GM18907 (cell line): ENCODE data around the gene ATG7.
"Not testable (repeated sequence)": the region's sequence is repeated elsewhere in the genome, so short reads cannot be mapped to it uniquely, and the experiment has no call there.

Experiments used
- ATAC-seq: cut with Tn5 transposase; IDR thresholded peaks from one replicate; pipeline ENCODE4 v1.9.1; 2021; ENCODE audit warnings: mild to moderate bottlenecking, moderate library complexity; ENCODE audit not compliant: unreplicated experiment

The ATG7 gene

DNA sequence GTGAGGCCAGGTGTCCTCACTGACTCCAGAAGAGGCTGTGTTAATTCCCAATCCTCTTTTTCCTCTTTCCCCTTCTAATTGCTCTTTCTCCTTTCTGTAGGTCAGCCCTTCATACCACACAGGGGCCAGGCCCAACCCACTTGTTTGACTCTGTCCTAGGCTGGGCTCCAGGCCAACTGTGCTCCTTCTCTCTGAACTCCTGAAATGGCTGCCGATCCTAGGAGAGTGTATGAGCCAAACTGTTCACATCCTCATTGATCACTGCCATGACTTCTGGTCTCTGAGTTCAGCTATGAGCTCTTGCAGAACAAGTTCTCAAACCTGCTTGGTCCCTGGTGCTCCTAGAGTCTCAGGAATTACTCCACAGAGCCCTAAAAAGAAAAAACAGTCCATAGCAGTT is 226.4 kb downstream of the ATG7 start:
- no peak for ATAC-seq

- no peak for ATAC-seq
These were observed 226.9 kb downstream of the ATG7 start for GRCh38 chr3:11499144-11499543.

DNA sequence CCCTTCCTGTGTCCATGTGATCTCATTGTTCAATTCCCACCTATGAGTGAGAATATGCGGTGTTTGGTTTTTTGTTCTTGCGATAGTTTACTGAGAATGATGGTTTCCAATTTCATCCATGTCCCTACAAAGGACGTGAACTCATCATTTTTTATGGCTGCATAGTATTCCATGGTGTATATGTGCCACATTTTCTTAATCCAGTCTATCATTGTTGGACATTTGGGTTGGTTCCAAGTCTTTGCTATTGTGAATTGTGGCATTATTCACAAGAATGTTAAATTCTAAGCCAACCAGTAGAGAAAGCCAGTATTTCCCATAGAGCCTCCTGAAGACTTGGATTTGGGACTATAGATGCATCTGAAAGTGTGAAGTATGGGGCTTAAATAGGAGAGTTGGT is 230.2 kb downstream of the ATG7 start:
- ATAC-seq, result not testable (repeated sequence)

DNA sequence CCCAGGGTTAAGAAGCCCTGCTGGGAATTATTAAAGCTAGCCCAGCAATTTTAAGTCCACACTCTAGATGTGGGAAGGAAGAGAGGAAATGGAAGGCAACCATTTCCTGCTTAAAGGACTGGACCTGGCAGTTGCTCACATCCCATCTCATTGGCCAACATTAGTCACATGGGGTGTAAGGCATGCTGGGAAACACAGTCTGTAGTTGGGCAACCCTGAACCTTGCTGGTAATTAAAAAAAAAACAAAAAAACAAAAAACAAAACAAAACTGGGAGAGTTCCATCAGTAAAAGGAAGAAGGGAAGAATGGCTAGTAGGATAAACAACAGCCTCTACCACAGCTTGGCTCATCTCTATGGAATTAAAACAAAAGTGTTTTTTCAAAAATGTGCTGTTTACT is 235.5 kb downstream of the ATG7 start:
- ATAC-seq, result no peak

GRCh38 chr3:11508346-11509172 is 236.4 kb downstream of the ATG7 start:
- ATAC-seq, result no peak

DNA sequence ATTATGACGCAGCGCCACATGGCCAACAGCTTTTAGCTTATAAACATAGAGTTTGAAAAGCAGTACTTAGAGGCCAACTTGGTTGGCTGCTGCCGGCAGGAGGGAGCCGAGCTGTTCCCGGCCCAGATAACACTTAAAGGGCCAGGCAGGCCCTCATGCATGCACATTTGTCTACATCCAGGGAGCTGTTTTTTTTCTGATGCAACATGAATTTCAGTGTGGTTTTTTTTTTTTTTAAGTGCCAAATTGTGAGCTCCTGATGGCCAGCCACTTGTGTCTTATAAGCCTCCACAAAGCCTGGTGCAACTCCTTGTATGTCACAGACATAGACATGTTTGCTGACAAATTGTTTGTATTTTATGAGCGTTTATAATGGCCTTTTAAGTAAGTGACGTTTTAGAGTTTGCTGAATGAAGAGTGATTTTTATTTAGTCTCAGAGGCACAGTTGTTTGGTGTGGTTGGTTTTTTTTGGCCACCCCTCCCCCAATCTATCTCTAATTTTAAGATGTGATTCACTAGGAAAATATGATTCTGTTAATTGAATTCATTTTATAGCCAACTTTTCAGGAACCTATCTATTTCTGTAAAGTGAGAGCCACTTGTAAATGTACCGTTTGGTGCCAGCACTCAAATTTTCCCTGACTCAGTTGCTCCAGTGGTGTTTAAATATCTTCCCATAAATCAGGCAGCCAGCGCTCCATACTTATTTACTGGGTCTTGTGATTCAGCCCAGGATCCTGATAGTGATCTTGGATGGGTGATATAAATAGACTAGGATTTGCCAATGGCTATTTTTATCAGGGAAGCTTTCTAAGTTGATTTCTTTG is 237.2 kb downstream of the ATG7 start:
- no peak for ATAC-seq

DNA sequence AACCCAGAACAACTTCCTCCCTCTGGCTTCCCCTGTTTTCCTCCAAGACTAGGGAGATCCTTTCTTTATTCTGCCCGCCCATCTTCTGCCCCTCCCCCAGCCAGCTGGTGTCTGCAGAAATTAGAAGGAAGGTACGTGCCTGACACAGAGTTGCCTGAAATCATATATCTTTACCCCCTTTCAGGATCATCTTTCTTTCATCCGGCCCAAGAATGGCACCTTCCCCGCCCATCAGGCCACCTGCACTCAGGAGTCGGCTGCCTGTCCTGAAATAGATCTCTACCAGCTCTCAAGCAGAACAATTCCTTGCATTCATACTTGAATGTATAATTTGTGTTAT is 237.8 kb downstream of the ATG7 start:
- ATAC-seq, result no peak

GRCh38 chr3:11510356-11510755 is 238.2 kb downstream of the ATG7 start:
- ATAC-seq, result no peak

GRCh38 chr3:11511606-11512005 is 239.4 kb downstream of the ATG7 start:
- not testable (repeated sequence) for ATAC-seq

GRCh38 chr3:11513125-11513816 is 241.1 kb downstream of the ATG7 start:
- not testable (repeated sequence) for ATAC-seq

GRCh38 chr3:11513817-11514135 is 241.6 kb downstream of the ATG7 start:
- ATAC-seq, result no peak

DNA sequence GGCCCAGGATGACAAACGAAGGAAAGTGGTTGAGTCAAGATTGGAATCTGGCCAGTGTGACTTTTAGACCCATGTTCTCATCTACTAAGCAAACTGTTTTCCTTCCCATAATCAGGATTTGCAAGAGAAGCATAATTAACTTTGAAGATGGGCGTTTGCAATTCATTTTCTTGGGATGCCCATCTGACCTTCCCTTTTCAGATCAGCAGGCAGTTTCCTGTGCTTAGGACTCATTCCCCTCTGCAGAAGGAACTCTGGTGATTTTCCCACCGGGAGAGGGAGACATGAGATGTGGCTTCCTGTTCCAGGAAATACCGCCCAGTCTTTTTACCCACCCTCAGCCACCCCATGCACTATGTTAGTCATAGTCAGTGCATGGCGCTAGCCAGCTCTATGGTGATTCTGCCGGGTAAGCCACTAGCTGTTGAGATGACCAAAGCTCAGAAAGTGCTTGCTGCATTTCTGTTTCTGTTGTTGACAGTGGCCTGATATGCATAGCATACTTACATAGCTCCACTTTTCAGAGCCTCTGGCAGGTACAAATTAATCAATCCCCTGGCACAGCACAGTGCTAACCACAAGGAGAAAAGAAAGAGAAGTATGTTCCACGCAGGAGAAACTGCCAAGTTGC is 242.1 kb downstream of the ATG7 start:
- no peak for ATAC-seq

- ATAC-seq, result no peak
These were observed 245.4 kb downstream of the ATG7 start for GRCh38 chr3:11517601-11518000.

- ATAC-seq, result no peak
These were observed 249.0 kb downstream of the ATG7 start for GRCh38 chr3:11521167-11521566.

DNA sequence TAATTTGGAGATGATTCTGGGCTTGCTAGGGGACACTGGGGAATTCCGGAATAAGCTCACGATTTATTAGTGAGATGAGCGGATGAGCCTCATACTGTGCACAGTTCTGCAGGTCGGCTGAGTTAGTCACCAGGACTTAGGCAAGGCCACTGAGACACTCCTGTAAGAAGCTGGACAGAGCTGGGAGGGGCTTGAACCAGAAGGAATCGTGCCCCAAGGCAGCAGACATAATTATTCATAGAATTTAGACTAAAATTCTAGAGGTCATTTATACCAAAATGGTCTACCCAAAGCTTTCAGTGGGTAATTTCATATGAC is 250.2 kb downstream of the ATG7 start:
- ATAC-seq, result no peak

DNA sequence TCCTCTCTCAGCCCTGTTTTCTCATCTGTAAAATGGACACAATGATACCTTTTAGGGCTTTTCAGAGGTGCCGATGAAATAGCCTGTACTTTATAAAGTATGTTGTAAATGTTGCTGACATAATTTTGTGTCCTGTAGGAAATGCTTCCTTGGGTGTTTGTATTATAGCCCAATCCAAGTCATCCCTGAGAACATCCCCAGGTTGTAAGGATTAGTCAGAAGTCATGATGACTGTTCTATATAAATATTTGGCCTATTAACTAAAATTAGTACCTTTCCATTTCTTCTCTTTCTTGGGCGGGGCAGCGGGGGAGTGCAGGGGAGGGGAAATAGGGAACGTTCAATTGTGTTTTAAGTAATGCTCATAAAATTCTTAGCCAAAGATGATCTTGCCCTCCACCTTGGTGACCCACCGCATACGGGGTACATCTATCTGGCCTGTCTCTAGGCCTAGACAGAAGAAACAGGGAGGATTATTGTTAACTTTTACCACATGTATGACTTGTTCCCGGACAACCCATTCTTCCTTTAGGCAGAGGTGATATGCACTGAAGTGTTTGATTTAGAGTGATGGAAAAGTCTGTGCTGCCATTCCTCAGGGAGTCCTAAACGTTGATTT is 250.9 kb downstream of the ATG7 start:
- no peak for ATAC-seq

DNA sequence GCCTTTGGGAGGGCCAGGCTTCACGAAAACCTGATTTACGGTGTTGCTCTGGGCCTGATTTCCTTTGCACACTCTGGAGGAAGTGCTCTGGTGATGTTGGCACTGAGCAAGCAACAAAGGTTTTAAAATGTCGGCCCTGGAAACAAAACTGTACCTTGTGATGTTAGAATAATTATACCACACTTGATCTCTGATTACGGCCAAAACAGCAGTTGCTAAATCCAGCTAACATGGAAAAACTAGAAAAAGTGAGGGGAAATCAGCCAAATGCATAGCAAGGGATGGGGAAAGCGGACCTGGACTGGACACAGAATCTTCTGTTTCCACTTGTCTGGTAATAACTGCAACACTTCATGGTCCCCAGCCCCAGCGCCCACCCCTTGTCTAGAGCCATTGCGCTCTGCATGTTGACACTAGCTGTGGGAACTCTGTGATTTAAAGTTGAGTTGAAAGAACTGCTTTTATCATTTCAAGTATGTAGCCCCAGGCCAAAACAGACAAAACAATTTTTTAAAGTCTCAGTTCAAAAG is 251.4 kb downstream of the ATG7 start:
- ATAC-seq, result no peak

DNA sequence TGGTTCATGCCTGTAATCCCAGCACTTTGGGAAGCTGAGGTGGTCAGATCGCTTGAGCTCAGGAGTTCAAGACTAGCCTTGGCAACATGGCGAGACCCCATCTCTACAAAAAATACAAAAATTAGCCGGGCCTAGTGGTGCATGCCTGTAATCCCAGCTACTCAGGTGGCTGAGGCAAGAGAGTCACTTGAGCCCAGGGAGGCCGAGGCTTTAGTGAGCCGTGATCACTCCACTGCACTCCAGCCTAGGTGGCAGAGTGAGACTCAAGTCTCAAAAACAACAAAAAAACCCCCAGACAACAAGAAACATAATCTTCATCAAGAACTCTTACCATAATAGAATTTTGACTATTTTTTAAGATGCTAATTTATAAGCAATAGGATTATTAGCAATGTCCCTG is 253.9 kb downstream of the ATG7 start:
- ATAC-seq, result not testable (repeated sequence)

GRCh38 chr3:11529281-11529680 is 257.1 kb downstream of the ATG7 start:
- ATAC-seq, result no peak

DNA sequence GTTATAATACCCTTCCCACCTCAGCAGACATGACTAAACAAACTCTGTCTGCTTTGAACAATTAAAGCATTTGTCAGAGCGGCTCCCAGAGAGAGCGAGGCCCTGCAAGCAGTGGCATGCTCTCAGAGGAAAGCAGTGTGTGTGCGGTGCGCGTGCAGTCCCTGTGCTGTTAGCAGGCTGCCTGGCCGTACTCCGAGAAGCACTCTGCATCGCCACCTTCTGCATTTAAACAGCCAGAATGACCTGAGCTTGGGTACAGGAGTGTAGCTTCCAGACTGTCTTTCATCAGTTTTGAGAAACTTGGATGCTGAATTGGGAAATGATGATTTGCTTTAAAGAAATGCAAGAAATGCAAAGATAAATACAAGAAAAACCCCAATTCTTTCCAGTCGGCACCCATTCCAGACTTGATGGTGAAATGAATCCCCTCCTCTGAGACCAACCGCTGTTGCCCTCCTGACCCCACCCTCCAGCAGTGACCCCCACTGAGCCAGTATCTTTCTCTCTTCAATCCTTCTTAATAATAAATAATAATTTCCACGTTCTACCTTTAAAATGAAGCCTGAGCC is 258.0 kb downstream of the ATG7 start:
- ATAC-seq, result no peak
